Neural progenitor cell (in vitro differentiated cells): ENCODE results near the gene ARMH3.

Experiments used
- CTCF ChIP-seq: fragments of 200-600 bp; sonication (generic); IDR thresholded peaks from 2 replicates; pipeline ENCODE4 v1.5.1; 2017; ENCODE audit warnings: antibody characterized with exemption, mild to moderate bottlenecking
- EZH2 ChIP-seq: fragments of 200-600 bp; sonication (generic); IDR thresholded peaks from 2 replicates; pipeline ENCODE4 v1.6.1; 2017; ENCODE audit warnings: antibody characterized with exemption, mild to moderate bottlenecking, moderate library complexity
- EZH2phosphoT487 ChIP-seq: fragments of 200-600 bp; sonication (generic); IDR thresholded peaks from 2 replicates; pipeline ENCODE4 v1.6.1; 2017; ENCODE audit warnings: antibody characterized with exemption

GRCh38 chr10:101834341-101834740 is 221.6 kb downstream of the ARMH3 start:
- no peak for TF ChIP-seq CTCF
- TF ChIP-seq EZH2phosphoT487 = no peak
- no peak for TF ChIP-seq EZH2
